ENCODE data around the gene MAF.

MAF gene

GRCh38 chr16:79628501-79628975 is 28.0 kb upstream of the MAF start:
- TF ChIP-seq FOXM1 (IDR thresholded peaks at IDR 0.05; ENCODE audit: borderline replicate concordance, low read depth) (no peak), NFIC (IDR thresholded peaks at IDR 0.05) (no peak), USF1 (IDR thresholded peaks at IDR 0.05) (no peak), CREB1 (IDR thresholded peaks at IDR 0.05; ENCODE audit: low read depth) (no peak), RAD21 (IDR thresholded peaks at IDR 0.05; ENCODE audit: low read depth) (no peak), EP300 (IDR thresholded peaks at IDR 0.05; ENCODE audit: borderline replicate concordance) (no peak), TCF12 (IDR thresholded peaks at IDR 0.05; ENCODE audit: low read depth) (no peak), TAF1 (IDR thresholded peaks at IDR 0.05; ENCODE audit: low read depth) (no peak), ZBTB7A (IDR thresholded peaks at IDR 0.05; ENCODE audit: low read depth) (no peak), EGR1 (IDR thresholded peaks at IDR 0.05) (no peak), YY1 (IDR thresholded peaks at IDR 0.05; ENCODE audit: low read depth) (no peak), TEAD4 (IDR thresholded peaks at IDR 0.05) (no peak), CEBPB (IDR thresholded peaks at IDR 0.05) (no peak)
- TF ChIP-seq, protein P1, sequence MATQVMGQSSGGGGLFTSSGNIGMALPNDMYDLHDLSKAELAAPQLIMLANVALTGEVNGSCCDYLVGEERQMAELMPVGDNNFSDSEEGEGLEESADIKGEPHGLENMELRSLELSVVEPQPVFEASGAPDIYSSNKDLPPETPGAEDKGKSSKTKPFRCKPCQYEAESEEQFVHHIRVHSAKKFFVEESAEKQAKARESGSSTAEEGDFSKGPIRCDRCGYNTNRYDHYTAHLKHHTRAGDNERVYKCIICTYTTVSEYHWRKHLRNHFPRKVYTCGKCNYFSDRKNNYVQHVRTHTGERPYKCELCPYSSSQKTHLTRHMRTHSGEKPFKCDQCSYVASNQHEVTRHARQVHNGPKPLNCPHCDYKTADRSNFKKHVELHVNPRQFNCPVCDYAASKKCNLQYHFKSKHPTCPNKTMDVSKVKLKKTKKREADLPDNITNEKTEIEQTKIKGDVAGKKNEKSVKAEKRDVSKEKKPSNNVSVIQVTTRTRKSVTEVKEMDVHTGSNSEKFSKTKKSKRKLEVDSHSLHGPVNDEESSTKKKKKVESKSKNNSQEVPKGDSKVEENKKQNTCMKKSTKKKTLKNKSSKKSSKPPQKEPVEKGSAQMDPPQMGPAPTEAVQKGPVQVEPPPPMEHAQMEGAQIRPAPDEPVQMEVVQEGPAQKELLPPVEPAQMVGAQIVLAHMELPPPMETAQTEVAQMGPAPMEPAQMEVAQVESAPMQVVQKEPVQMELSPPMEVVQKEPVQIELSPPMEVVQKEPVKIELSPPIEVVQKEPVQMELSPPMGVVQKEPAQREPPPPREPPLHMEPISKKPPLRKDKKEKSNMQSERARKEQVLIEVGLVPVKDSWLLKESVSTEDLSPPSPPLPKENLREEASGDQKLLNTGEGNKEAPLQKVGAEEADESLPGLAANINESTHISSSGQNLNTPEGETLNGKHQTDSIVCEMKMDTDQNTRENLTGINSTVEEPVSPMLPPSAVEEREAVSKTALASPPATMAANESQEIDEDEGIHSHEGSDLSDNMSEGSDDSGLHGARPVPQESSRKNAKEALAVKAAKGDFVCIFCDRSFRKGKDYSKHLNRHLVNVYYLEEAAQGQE (IDR thresholded peaks at IDR 0.05; ENCODE audit: low read depth): no peak
- TF ChIP-seq, protein P2, sequence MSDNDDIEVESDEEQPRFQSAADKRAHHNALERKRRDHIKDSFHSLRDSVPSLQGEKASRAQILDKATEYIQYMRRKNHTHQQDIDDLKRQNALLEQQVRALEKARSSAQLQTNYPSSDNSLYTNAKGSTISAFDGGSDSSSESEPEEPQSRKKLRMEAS (IDR thresholded peaks at IDR 0.05): no peak

DNA sequence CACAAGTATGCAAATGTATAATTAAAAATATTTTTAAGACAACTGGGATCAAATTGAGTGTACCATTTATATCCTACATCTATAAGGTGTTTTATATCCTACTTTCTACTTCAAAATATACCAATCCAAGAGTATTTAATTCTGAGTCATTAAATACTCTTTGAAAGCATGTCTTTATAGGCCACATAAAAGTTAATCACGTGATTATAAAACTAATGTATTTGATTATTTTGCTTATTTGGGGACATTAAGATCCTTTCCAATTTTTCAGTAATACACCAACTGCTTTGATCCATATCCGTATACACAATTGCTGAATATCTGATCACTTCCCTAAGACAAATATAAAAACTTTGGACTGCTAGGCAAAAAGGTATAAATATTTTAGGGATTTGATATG is 26.6 kb upstream of the MAF start:
- TF ChIP-seq, protein P1 (IDR thresholded peaks at IDR 0.05; ENCODE audit: low read depth): no peak
- TF ChIP-seq TEAD4 (IDR thresholded peaks at IDR 0.05) (no peak), EGR1 (IDR thresholded peaks at IDR 0.05) (no peak), TCF12 (IDR thresholded peaks at IDR 0.05; ENCODE audit: low read depth) (no peak), RAD21 (IDR thresholded peaks at IDR 0.05; ENCODE audit: low read depth) (no peak), ZBTB7A (IDR thresholded peaks at IDR 0.05; ENCODE audit: low read depth) (no peak), EP300 (IDR thresholded peaks at IDR 0.05; ENCODE audit: borderline replicate concordance) (no peak), TAF1 (IDR thresholded peaks at IDR 0.05; ENCODE audit: low read depth) (no peak), NFIC (IDR thresholded peaks at IDR 0.05) (no peak), FOXM1 (IDR thresholded peaks at IDR 0.05; ENCODE audit: borderline replicate concordance, low read depth) (no peak), YY1 (IDR thresholded peaks at IDR 0.05; ENCODE audit: low read depth) (no peak), CEBPB (IDR thresholded peaks at IDR 0.05) (no peak), USF1 (IDR thresholded peaks at IDR 0.05) (no peak), CREB1 (IDR thresholded peaks at IDR 0.05; ENCODE audit: low read depth) (no peak)
- TF ChIP-seq, protein P2 (IDR thresholded peaks at IDR 0.05): no peak

DNA sequence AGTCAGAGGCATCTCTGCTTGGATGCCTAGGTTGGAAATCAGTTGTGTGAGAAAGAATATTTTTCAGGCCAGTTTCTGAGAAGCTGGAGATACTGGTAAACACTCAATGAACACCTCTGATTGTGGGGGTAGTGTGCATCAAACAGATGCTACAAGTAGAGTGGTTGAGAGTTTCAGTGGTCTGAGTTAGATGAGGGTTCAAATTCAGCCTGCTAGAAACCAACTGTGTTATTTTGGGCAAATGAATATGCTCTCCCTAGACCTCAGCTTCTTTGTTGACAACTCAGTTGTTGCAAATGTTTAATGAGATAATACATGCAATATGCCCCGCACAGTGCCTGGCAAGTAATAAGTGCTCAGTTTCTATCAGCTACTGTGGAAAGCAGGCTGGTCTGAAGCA is 25.2 kb upstream of the MAF start:
- TF ChIP-seq, protein P1 (IDR thresholded peaks at IDR 0.05; ENCODE audit: low read depth): no peak
- TF ChIP-seq EP300 (IDR thresholded peaks at IDR 0.05; ENCODE audit: borderline replicate concordance) (no peak), TEAD4 (IDR thresholded peaks at IDR 0.05) (no peak), ZBTB7A (IDR thresholded peaks at IDR 0.05; ENCODE audit: low read depth) (no peak), RAD21 (IDR thresholded peaks at IDR 0.05; ENCODE audit: low read depth) (no peak), TCF12 (IDR thresholded peaks at IDR 0.05; ENCODE audit: low read depth) (no peak), USF1 (IDR thresholded peaks at IDR 0.05) (no peak), CREB1 (IDR thresholded peaks at IDR 0.05; ENCODE audit: low read depth) (no peak), CEBPB (IDR thresholded peaks at IDR 0.05) (no peak)
- TF ChIP-seq, protein P2 (IDR thresholded peaks at IDR 0.05): no peak

- TF ChIP-seq USF1 (IDR thresholded peaks at IDR 0.05): no peak
- TF ChIP-seq ZBTB7A (IDR thresholded peaks at IDR 0.05; ENCODE audit: low read depth): no peak
- no peak for TF ChIP-seq YY1 (IDR thresholded peaks at IDR 0.05; ENCODE audit: low read depth)
- no peak for TF ChIP-seq CREB1 (IDR thresholded peaks at IDR 0.05; ENCODE audit: low read depth)
- no peak for TF ChIP-seq EP300 (IDR thresholded peaks at IDR 0.05; ENCODE audit: borderline replicate concordance)
- TF ChIP-seq, protein P2 (IDR thresholded peaks at IDR 0.05): no peak
- no peak for TF ChIP-seq TAF1 (IDR thresholded peaks at IDR 0.05; ENCODE audit: low read depth)
- TF ChIP-seq CEBPB (IDR thresholded peaks at IDR 0.05): no peak
- no peak for TF ChIP-seq NFIC (IDR thresholded peaks at IDR 0.05)
- no peak for TF ChIP-seq RAD21 (IDR thresholded peaks at IDR 0.05; ENCODE audit: low read depth)
Measured at GRCh38 chr16:79623824-79624223, 23.3 kb upstream of the MAF start.

Data from Ishikawa (cell line).